ENCODE measurements around the gene IL6. TPM values are rescaled to one million over a fixed set of nuclear protein-coding genes. Genes with fewer than 3 reads are reported as not detected.
"Not testable (repeated sequence)": the region's sequence is repeated elsewhere in the genome, so short reads cannot be mapped to it uniquely, and the experiment has no call there.

The IL6 gene
- polyA plus RNA-seq, 1 donor from 2014 or later: not detected

DNA sequence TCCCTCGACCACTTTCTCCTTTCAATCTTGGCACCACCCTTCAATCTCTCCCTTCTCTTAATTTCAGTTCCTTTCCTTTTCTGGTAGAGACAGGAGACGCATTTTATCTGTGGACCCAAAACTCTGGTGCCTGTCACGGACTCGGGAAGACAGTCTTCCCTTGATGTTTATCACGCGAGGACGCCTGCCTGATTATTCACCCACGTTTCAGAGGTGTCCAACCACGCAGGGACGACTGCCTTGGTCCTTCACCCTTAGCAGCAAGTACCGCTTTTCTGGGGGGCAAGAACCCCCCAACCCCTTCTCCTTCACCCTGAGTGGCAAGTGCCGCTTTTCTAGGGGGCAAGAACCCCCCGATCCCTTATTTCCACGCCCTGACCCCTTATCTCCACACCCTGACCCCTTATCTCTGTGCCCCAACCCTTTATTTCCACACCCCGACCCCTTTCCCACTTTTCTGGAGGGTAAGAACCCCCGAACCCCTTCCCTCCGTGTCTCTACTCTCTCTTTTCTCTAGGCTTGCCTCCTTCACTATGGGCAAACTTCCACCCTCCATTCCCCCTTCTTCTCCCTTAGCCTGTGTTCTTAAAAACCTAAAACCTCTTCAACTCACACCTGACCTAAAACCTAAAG is 22.9 kb upstream of the IL6 start:
- H3K27me3 ChIP-seq (ENCODE audit: insufficient read depth, low read depth, low read length); H3K79me2 ChIP-seq (replicated peaks; ENCODE audit: insufficient read depth, low read length); H3K4me3 ChIP-seq (ENCODE audit: low read length); H3K27ac ChIP-seq (ENCODE audit: low read length); H2AFZ ChIP-seq (ENCODE audit: low read depth, low read length); H3K9me3 ChIP-seq (ENCODE audit: low read length); H3F3A ChIP-seq (ENCODE audit: insufficient read depth, low read length, poor library complexity, severe bottlenecking); H3K9me2 ChIP-seq (ENCODE audit: insufficient read depth, low read length); H3K9ac ChIP-seq (ENCODE audit: low read length); H3K36me3 ChIP-seq (ENCODE audit: insufficient read depth, low read length); H4K20me1 ChIP-seq (ENCODE audit: insufficient read depth); H3K4me2 ChIP-seq (ENCODE audit: low read length): not testable (repeated sequence)

DNA sequence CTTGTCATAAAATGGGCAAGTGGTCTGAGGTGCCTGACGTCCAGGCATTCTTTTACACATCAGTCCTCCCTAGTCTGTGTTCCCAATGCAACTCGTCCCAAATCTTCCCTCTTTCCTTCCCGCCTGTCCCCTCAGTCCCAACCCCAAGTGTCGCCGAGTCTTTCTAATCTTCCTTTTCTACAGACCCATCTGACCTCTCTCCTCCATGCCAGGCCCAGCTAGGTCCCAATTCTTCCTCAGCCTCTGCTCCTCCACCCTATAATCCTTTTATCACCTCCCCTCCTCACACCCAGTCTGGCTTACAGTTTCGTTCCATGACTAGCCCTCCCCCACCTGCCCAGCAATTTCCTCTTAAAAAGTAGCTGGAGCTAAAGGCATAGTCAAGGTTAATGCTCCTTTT is 22.3 kb upstream of the IL6 start:
- H3K9ac ChIP-seq (ENCODE audit: low read length); H3K9me3 ChIP-seq (ENCODE audit: low read length); H3K4me3 ChIP-seq (ENCODE audit: low read length); H4K20me1 ChIP-seq (ENCODE audit: insufficient read depth); H3K27ac ChIP-seq (ENCODE audit: low read length); H3K36me3 ChIP-seq (ENCODE audit: insufficient read depth, low read length); H3K4me2 ChIP-seq (ENCODE audit: low read length); H3K27me3 ChIP-seq (ENCODE audit: insufficient read depth, low read depth, low read length); H3K9me2 ChIP-seq (ENCODE audit: insufficient read depth, low read length); H3F3A ChIP-seq (ENCODE audit: insufficient read depth, low read length, poor library complexity, severe bottlenecking); H2AFZ ChIP-seq (ENCODE audit: low read depth, low read length); H3K79me2 ChIP-seq (replicated peaks; ENCODE audit: insufficient read depth, low read length): not testable (repeated sequence)

- not testable (repeated sequence) for H3K27me3 ChIP-seq (ENCODE audit: insufficient read depth, low read depth, low read length); H3K36me3 ChIP-seq (ENCODE audit: insufficient read depth, low read length); H3F3A ChIP-seq (ENCODE audit: insufficient read depth, low read length, poor library complexity, severe bottlenecking); H3K27ac ChIP-seq (ENCODE audit: low read length); H3K4me2 ChIP-seq (ENCODE audit: low read length); H3K9me2 ChIP-seq (ENCODE audit: insufficient read depth, low read length); H3K4me3 ChIP-seq (ENCODE audit: low read length); H2AFZ ChIP-seq (ENCODE audit: low read depth, low read length); H4K20me1 ChIP-seq (ENCODE audit: insufficient read depth); H3K9me3 ChIP-seq (ENCODE audit: low read length); H3K9ac ChIP-seq (ENCODE audit: low read length); H3K79me2 ChIP-seq (replicated peaks; ENCODE audit: insufficient read depth, low read length)
Observed at GRCh38 chr7:22705874-22706273, 21.1 kb upstream of the IL6 start.

GRCh38 chr7:22707026-22707691 is 19.8 kb upstream of the IL6 start:
- not testable (repeated sequence) for H3K9ac ChIP-seq (ENCODE audit: low read length); H3K27me3 ChIP-seq (ENCODE audit: insufficient read depth, low read depth, low read length)

GRCh38 chr7:22708214-22708613 is 18.8 kb upstream of the IL6 start:
- not testable (repeated sequence) for H3K36me3 ChIP-seq (ENCODE audit: insufficient read depth, low read length); H3K9ac ChIP-seq (ENCODE audit: low read length); H3K9me3 ChIP-seq (ENCODE audit: low read length); H3K9me2 ChIP-seq (ENCODE audit: insufficient read depth, low read length); H3K4me2 ChIP-seq (ENCODE audit: low read length); H3K27me3 ChIP-seq (ENCODE audit: insufficient read depth, low read depth, low read length); H3F3A ChIP-seq (ENCODE audit: insufficient read depth, low read length, poor library complexity, severe bottlenecking); H3K4me3 ChIP-seq (ENCODE audit: low read length); H3K79me2 ChIP-seq (replicated peaks; ENCODE audit: insufficient read depth, low read length); H4K20me1 ChIP-seq (ENCODE audit: insufficient read depth); H3K27ac ChIP-seq (ENCODE audit: low read length); H2AFZ ChIP-seq (ENCODE audit: low read depth, low read length)

More at GRCh38 chr7:22707026-22707691, 19.8 kb upstream of the IL6 start:
- not testable (repeated sequence) for H2AFZ ChIP-seq (ENCODE audit: low read depth, low read length); H3K36me3 ChIP-seq (ENCODE audit: insufficient read depth, low read length); H3F3A ChIP-seq (ENCODE audit: insufficient read depth, low read length, poor library complexity, severe bottlenecking); H3K9me2 ChIP-seq (ENCODE audit: insufficient read depth, low read length); H3K27ac ChIP-seq (ENCODE audit: low read length); H3K9me3 ChIP-seq (ENCODE audit: low read length); H3K4me2 ChIP-seq (ENCODE audit: low read length); H3K79me2 ChIP-seq (replicated peaks; ENCODE audit: insufficient read depth, low read length); H4K20me1 ChIP-seq (ENCODE audit: insufficient read depth); H3K4me3 ChIP-seq (ENCODE audit: low read length)

DNA sequence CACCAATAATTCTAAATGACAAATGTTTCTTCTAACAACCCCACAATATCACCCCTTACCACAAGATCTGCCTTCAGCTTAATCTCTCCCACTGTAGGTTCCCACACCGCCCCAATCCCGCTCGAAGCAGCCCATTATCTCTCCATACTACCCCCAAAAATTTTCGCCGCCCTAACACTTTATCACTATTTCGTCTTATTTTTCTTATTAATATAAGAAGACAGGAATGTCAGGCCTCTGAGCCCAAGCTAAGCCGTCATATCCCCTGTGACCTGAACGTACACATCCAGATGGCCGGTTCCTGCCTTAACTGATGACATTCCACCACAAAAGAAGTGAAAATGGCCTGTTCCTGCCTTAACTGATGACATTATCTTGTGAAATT is 18.3 kb upstream of the IL6 start:
- H3K27ac ChIP-seq (ENCODE audit: low read length); H3K79me2 ChIP-seq (replicated peaks; ENCODE audit: insufficient read depth, low read length); H3K4me2 ChIP-seq (ENCODE audit: low read length); H3K36me3 ChIP-seq (ENCODE audit: insufficient read depth, low read length); H3K27me3 ChIP-seq (ENCODE audit: insufficient read depth, low read depth, low read length); H4K20me1 ChIP-seq (ENCODE audit: insufficient read depth); H3K9me3 ChIP-seq (ENCODE audit: low read length); H2AFZ ChIP-seq (ENCODE audit: low read depth, low read length); H3K4me3 ChIP-seq (ENCODE audit: low read length); H3F3A ChIP-seq (ENCODE audit: insufficient read depth, low read length, poor library complexity, severe bottlenecking); H3K9ac ChIP-seq (ENCODE audit: low read length); H3K9me2 ChIP-seq (ENCODE audit: insufficient read depth, low read length): not testable (repeated sequence)

- H2AFZ ChIP-seq (ENCODE audit: low read depth, low read length); H3K27ac ChIP-seq (ENCODE audit: low read length); H3K4me2 ChIP-seq (ENCODE audit: low read length): not testable (repeated sequence)
Observed at GRCh38 chr7:22709062-22709829, 17.8 kb upstream of the IL6 start.

More at GRCh38 chr7:22709062-22709829, 17.8 kb upstream of the IL6 start:
- not testable (repeated sequence) for H3F3A ChIP-seq (ENCODE audit: insufficient read depth, low read length, poor library complexity, severe bottlenecking); H3K9ac ChIP-seq (ENCODE audit: low read length); H3K4me3 ChIP-seq (ENCODE audit: low read length); H3K9me2 ChIP-seq (ENCODE audit: insufficient read depth, low read length); H4K20me1 ChIP-seq (ENCODE audit: insufficient read depth); H3K36me3 ChIP-seq (ENCODE audit: insufficient read depth, low read length); H3K79me2 ChIP-seq (replicated peaks; ENCODE audit: insufficient read depth, low read length); H3K9me3 ChIP-seq (ENCODE audit: low read length); H3K27me3 ChIP-seq (ENCODE audit: insufficient read depth, low read depth, low read length)

Measured in neural cell (in vitro differentiated cells).